ENCODE measurements around the gene PPL.
"Not testable (repeated sequence)": the region's sequence is repeated elsewhere in the genome, so short reads cannot be mapped to it uniquely, and the experiment has no call there.

The PPL gene

DNA sequence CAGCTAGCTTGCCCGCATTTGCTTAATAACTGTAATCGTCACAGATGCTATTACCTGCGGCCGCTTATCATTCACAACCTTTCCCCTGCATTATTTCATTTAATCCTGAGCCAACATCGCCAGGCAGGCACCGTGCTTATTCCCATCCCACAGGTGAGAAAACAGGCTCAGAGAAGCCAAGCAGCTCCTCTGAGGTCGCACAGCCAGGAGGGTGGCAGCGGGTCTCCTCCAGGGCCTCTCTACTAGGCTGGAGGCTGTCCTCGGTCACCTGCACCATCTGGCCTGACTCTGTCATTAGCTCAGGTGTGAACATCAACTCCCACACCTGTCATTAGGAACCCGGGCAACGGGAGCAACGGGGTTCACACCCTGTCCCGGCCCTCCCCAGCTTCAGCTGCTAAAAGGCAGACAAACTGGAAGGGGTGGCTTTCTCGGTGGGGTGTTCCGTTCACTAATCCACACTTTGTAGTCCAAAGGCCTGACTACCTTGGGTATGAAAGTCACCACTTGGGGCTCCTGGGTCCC, 3.0 kb downstream of the PPL start:
- no peak for DNase-seq

GRCh38 chr16:4933433-4933832, 3.5 kb downstream of the PPL start:
- DNase-seq = no peak

DNA sequence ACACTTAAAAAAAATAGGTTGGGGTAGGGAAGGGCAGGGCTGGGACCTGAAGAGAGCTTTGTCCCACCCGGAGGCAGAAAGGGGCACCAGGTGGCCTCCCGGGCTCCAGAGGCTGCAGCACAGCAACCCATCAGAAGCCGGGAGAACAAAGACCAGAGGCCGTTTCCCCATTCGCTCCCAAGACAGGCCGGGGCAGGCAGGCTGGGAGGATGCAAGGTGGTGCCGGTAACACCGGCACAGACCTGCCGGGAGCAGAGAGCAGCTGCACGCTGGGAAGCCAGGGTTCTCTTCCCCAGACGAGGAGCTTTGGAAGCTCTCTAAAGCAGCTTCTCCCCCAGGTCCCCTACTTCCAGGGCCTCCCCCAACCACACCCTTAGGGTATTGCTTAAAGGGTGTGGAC, 5.6 kb downstream of the PPL start:
- DNase-seq = no peak

DNA sequence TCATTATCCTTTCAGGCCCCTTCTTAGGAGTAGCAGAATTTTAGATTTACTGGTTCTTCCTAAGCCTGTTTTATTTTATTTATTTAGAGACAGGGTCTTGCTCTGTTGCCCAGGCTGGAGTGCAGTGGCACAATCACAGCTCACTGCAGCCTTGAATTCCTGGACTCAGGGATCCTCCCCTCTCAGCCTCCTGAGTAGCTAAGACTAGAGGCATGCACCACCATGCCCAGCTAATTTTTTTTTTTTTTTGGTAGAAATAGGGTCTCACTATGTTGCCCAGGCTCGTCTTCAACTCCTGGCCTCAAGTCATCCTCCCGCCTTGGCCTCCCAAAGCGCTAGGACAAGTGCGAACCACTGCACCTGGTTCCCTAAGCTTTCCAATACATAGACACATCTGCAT, 7.3 kb downstream of the PPL start:
- DNase-seq = not testable (repeated sequence)

DNA sequence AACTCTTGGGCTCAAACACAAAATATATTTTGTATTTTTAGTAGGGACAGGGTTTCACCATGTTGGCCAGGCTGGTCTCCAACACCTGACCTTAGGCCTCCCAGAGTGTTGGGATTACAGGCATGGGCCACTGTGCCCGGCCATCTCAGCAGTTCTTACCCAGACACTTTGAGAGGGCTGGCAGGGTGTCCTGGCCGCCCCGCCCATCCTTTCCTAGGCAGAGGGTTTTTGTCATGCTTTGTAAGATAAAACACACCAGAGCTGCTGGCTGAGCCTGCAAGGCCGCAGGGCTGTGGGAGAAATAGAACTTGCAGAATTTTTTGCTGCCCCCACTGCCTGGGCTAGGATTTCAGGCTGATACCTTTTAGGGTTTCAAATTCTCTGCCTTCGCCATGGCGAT, 8.7 kb downstream of the PPL start:
- no peak for DNase-seq

DNA sequence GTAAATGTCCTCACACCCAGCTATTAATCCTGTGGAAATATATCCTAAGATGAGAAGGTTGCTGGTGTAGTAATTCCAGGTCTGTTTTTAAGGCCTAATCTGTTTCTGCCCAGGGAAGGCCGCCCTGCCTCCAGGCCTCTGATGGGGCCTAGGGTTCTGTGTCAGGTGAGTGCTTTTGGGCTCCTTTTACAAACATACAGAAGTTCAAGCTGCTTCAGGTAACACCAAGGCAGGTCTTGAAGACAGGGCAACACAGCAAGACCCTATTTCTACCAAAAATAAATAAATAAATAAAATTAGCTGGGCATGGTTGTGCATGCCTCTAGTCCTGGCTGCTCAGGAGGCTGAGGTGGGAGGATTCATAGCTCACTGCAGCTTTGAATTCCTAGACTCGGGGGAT, 9.3 kb downstream of the PPL start:
- DNase-seq = no peak

GRCh38 chr16:4926928-4927327, 10.0 kb downstream of the PPL start:
- no peak for DNase-seq

DNA sequence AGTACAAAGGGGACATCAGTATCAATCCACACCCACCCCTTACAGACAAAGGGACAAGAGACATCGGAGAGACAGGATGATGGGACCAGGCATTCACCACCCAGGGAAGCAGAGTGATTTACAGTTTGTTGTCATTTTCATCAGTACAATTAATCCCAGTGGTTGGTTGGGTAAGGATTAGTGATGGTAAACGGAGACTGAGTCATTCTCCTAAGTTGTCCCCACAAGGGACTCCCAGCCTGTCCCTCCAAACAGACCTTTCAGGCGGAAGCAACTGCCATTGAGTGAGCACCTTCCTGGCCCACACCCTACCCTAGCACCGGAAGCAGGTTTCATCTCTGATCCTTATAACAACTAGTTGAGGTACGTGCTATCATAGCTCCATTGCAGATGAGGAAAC, 11.2 kb downstream of the PPL start:
- no peak for DNase-seq

- DNase-seq = no peak
Measured at GRCh38 chr16:4925293-4925607, 11.7 kb downstream of the PPL start.

GRCh38 chr16:4924593-4925292, 12.2 kb downstream of the PPL start:
- no peak for DNase-seq

DNA sequence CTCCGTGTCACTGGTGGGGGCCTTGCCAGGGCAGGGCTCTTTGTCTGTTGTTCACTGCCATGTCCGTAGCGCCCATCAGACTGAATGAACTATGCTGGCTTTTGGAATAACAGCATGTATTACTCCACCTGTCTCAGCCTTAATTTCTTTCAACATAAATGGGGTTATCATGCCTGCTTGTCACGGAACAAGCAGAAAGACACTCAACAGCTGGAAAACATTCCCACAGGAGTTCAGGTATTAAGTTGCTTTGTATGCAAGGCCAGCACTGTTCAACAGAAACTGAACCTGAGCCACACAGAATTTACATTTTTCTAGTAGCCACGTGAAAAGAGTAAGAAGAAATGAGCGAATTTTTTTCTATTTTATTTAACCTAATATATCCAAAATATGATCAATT, 13.1 kb downstream of the PPL start:
- no peak for DNase-seq

GRCh38 chr16:4922721-4923342, 14.1 kb downstream of the PPL start:
- DNase-seq = no peak

- DNase-seq = no peak
Measured at GRCh38 chr16:4920826-4921225, 16.1 kb downstream of the PPL start.

DNA sequence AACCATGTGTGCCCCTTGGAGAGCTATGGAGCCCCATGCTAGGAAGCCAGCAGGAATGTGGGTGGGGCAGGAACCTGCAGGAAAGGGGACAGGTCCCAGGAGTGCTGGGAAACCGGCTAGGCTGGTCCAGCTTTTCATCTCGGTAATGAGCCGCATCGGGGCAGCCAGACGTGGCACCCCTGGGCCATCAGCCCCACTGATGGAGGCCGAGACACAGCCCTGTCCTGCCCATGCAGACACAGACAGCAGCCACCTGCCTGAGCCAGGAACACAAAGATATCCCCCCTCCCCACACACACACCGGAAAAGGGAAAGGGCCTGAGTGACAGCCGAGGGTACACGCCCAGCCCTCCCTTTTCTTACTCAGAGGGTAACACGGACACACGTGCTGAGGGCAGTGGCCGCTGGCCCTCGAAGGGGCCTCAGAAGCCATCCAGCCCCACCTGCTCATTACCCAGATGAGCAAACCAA, 18.1 kb downstream of the PPL start:
- DNase-seq = no peak

GRCh38 chr16:4917117-4917516, 19.8 kb downstream of the PPL start:
- DNase-seq = no peak

- no peak for DNase-seq
Measured at GRCh38 chr16:4915226-4915761, 21.7 kb downstream of the PPL start.

DNA sequence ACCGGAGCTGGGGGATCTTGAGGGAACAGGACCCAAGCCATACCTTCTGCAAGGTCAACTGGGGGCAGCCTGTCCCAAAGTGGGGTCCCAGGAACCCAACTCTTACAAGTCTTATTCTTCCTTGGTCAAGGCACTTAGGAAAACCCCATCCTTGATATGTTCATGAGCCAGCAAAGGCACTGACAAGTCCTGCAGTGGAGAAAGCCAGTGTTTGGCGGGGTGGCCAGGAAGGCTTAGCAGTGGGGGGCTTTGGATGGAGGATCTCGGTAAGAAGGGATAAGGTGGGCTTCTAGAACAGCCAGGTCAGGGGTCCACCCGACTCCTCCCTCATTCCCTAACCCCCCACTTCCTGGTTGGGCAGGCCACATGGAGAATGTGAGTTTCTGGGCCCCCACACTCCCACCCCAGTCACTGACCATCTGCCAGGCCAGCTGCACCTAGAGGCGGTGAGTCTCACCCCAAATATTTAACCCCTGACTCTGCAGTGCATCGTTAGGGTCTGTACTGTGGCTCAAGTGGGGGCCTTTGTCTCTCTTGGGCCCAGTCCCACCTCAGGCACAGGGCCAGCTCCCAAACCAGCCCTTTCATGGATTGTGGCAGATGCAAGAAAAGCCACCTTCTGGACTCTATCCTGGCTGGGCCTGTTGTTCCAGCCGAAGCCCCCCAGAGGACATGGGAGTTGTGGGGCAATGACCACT, 22.3 kb downstream of the PPL start:
- no peak for DNase-seq

GRCh38 chr16:4913774-4914525, 23.0 kb downstream of the PPL start:
- DNase-seq = no peak

DNA sequence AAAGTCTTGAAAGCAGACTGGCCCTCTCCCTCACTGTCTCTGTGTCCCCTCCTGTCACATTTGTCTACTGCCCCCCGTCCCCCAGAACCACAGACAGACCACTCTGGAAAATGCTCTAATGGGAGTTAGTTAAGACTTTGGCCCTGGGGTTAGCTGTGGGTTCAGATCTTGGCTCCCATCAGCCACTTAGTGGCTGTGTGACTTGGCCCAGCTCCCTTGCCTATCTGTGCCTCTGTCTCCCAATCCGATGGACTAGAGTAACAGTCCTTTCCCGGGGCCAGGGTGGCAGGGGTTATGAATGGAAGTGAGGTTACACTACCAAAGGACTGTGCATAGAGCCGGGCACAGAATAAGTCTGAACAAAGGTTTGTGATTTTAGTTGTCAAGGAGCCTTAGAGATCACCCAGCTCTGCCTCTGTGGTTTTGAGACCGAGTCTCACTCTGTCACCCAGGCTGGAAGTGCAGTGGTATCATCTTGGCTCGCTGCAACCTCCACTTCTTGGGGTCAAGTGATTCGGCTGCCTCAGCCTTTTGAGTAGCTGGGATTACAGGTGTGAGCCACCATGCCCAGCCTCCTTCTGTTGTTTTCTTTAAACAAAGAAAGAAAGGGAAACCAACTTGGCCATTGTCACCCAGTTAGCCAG, 23.7 kb downstream of the PPL start:
- DNase-seq = no peak

DNA sequence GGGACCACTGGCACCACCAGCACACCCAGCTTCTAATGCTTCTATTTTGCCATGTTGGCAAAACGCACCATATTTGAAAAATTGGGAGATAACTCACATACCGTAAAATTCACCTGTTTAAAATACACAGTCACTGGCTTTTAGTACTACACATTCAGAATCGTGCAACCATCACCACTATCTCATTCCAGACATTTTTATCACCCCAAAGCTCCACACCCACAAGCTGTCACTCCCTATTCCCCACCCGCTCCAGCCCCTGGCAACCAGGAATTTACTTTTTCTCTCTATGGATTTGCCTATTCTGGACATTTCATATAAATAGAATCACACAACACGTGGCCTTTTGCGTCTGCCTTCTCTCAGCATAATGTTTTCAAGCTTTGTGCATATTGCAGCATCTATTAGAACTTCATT, 25.0 kb downstream of the PPL start:
- DNase-seq = no peak

DNA sequence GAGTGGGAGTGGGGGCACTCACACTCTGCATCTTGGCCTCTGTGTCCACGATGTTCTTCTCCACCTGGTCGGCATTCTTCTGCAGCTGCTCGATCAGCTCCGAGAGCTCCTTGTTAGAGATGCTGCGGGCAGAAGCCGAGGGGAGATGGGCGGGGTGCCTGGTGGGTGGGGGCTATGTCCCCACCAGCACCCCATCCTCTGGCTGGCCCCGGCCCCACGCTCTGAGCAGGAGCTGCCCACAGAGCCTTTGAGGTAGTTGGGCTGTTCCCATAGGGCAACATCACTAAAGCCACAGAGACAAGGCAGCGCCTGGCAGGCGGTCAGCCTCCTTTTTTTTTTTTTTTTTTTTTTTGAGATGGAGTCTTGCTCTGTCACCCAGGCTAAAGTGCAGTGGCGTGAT, 26.1 kb downstream of the PPL start:
- no peak for DNase-seq

DNA sequence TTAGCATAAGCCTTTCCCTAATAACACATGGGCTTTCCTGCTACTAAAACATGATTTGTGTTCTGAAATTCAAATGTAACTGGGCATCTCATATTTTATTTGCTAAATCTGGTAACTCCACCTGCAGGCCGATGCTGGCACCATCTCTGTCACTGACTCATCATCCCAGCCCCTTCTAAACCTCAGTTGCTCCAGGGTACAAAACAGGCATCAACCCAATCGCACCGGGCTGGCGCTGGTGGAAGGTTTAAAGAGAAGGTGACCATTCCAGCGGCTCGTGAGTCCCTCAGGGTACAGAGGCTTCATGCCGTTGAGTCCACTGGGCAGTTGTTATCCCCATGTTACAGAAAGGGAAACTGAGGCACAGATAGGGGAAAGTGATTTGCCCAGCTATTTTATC, 27.1 kb downstream of the PPL start:
- DNase-seq = no peak

Data from activated CD4-positive, alpha-beta T cell treated with anti-CD3 and anti-CD28 coated beads, Interleukin-2, Interleukin-6, amounts not matched to agents 100 ng/mL and 50 ng/mL, durations not matched to agents 16 hours and 8 hours (primary cell).